ENCODE measurements around the gene TIMM50.

DNA sequence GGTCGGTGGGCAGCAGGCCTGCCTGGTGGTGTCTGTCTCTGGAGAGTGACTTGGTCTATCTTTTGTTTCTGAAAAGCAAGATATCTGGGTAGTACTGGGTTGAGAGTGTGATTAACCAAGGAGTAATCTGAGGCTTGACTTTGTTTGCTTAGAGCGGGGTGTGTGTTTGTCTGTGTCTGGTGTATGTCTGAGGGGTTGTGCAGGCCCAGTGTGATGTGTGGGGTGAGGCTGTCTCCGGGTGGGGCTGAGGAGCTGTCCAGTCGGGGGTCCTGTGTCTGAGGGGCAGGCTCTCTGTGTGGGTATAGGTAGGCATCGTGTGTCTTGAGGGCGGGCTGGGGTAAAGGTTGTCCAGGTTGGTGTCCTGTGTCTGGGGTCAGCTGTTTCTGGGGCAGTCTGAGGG, 11.1 kb upstream of the TIMM50 start:
- TF ChIP-seq, protein P1, sequence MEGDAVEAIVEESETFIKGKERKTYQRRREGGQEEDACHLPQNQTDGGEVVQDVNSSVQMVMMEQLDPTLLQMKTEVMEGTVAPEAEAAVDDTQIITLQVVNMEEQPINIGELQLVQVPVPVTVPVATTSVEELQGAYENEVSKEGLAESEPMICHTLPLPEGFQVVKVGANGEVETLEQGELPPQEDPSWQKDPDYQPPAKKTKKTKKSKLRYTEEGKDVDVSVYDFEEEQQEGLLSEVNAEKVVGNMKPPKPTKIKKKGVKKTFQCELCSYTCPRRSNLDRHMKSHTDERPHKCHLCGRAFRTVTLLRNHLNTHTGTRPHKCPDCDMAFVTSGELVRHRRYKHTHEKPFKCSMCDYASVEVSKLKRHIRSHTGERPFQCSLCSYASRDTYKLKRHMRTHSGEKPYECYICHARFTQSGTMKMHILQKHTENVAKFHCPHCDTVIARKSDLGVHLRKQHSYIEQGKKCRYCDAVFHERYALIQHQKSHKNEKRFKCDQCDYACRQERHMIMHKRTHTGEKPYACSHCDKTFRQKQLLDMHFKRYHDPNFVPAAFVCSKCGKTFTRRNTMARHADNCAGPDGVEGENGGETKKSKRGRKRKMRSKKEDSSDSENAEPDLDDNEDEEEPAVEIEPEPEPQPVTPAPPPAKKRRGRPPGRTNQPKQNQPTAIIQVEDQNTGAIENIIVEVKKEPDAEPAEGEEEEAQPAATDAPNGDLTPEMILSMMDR (IDR thresholded peaks at IDR 0.05): no peak
- TF ChIP-seq EP300 (IDR thresholded peaks at IDR 0.05) (no peak), POLR2A (IDR thresholded peaks at IDR 0.05) (no peak), POLR2AphosphoS5 (IDR thresholded peaks at IDR 0.05) (no peak)
